HG03060 (cell line): ENCODE measurements around the gene KRT72.

Experiments used
- ATAC-seq: cut with Tn5 transposase; IDR thresholded peaks from one replicate; pipeline ENCODE4 v1.9.1; 2021; ENCODE audit warnings: low read depth, moderate number of reproducible peaks; ENCODE audit not compliant: unreplicated experiment

Gene KRT72

DNA sequence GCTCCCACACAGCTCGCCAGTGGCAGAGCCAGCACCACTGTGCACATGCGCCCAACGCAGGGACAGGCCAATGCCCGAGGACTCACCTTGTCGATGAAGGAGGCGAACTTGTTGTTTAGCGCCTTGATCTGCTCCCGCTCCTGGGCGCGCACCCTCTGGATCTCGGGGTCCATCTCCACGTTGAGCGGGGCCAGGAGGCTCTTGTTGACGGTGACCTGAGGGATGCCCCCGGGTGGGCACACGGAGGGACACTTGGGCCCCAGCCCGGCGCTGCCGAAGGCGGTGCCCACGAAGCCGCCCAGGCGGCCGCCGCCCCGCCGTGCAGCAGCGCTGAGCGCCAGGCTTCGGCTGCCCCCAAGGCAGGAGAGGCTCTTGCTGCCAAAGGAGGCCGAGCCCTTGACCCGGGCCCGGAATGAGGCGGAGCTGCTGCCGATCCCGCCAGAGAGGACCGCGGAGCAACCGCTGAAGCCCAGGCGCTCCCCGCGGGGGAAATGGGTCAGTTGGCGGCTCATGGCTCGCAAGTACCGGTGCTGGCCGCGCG lies at the start of gene KRT72:
Gene KRT72 (minus strand): TSS at position 523 of the 541 bp plus-strand sequence. CDS start 11 bp downstream, at position 512.
- ATAC-seq: no peak

DNA sequence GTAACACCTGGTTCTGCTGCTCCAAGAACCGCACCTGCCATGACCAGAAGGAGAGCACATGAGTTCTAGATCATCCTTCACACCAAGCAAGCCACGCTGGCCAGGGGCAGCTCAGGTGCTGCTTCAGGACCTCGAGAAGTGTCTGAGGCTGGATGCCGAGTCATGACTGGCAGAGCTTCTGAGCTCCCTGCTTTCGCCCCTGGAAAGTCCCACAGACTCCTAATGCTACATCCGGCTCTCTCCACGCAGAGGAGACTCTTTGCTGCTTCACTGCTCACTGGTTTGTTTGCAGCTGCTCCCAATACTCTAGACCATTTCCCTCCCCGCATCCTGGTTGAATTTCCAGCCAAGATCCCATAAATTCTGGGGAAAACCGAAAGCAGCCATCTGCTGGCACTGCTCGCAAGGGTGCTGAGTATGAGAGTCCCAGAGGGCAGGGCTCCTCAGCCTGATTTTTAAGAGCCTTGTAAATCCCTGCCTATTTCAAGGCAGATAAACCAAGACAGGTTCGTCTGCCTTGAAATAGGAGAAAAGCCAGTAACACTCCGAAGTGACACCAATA lies 49.3 kb upstream of the KRT72 start:
- ATAC-seq: no peak

DNA sequence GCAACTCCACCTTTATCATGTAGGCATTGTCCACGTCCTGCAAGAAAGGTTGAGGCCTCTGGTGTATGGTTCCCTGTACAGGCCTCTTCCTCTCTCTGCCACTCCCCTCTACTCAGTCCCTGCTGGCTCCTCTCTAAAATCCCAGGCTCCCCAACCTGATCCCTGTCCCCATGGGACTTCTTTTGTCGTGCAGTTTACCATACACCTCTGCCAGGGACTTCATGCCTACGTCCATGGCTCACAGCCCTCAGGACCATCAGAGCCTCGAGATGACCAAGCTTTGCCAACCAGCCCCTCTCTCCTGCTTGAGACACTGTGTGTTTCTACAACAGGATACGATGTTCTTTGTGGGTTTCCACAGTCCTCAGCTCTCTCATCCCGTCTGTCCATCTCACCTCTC lies 47.8 kb upstream of the KRT72 start:
- no peak for ATAC-seq

DNA sequence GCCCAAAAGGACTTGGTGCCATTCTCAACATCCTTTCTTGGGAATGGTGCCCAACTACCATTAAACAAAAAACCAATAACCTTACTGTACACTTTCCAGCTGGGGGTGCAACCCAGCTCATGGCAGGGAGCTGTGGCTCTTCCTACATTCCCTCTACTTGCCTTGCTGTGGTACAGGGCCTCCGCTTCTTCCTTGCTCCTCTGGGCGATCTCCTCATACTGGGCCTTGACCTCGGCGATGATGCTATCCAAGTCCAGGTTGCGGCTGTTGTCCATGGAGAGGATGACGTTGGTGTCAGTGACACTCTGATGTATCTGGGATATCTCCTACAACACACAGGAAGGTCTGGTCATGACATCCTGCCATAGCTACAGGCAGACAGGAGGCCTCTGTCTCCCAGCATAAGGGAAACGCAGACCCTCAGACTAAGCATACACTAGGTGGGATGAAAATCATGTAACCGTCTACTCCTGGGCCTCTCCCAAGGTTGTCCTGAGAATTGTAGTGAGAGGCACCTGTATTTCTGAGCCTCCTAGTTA lies 46.8 kb upstream of the KRT72 start:
- ATAC-seq: no peak

DNA sequence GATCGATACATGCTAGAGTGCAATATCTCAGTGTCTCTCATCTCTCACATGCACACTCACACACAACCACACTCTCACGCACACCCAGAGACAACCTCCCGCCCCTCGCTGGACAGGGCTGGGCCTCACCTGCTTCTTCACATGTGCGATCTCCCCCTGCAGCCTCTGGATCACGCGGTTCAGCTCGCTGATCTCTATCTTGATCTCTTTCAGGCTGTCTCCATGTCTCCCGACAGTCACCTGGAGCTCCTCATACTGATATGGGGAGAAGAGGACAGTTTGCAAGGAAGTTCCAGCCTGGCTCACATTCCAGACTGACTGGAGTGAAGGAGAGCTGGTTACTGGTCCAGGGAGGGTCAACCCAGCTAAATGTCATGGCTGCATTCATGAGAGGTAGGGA lies 46.3 kb upstream of the KRT72 start:
- ATAC-seq: no peak

DNA sequence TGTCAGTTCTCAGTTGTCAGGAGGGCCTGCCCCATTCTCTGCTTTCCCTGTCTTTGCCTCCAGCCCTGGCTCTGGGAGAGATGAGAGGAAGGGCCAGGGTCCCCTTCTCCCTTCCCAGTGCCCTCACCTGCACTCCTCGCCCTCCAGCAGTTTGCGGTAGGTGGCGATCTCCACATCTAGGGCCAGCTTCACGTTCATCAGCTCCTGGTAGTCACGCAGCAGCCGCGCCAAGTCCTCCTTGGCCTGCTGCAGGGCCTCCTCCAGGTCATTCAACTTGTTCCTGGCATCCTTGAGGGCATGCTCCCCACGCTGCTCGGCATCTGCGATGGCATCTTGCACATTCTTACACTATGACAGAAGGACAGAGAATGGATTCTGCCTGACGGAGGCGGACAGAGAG lies 45.4 kb upstream of the KRT72 start:
- ATAC-seq: no peak

DNA sequence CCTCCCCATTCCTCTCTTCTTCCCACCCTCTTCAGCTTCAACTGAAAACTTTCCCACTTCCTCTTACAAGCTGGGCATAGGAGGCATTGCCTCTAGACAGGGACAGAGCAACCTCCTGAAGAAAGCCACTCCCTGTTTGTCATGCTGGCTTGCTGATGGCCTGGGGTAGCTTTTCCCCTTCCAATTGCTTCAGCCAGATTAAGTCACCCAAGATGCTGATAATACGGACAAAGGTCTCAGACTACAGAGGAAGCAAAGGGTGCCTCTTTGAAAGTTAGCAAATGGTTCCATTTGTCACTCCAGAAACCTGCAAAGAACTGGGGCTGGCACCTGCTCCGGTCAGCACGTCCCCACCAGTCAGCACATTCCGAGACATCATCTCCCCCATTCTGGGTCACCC lies 44.7 kb upstream of the KRT72 start:
- no peak for ATAC-seq

DNA sequence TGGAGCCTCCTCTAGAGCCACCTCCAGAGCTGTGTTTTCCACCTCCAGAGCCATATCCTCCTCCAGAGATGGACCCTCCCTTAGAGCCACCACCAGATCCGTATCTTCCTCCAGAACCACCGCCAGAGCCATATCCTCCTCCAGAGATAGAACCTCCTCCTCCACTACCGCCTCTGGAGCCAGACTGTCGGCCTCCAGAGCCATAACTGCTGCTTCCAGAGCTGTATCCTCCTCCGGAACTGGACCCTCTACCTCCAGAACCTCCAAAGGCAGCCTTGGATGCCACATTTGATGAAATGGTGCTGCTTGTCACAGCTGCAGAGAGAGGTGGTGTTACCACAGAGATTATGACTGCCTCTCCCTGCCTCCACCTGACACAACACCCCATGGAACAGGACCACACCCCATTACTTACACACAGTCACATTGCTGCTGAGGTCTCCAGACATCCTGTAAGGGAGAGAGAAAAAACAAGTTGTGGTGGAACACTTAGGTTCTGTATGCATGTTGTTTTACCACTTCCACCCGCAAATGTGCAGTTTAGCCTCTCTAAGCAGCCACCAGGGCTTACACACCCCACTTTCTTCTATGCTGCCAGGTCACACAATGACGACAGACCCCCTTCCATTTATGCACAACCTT lies 44.0 kb upstream of the KRT72 start:
- ATAC-seq: no peak

DNA sequence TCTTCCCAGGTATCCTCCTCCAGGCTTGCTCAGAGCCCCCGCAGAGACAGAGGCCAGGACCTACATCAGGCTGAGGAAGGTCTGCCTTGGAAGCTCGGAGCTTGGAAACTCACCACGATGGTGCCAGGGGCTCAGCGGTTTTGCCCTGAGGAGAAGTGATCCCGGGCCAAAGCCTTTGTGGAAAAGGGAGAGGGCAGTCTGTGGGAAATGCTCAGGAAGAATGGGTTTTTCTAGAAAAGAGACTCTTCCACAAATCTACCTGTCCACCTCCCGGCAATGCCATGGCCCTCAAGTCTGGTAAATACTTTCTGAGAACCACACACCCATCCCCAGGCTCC lies 42.8 kb upstream of the KRT72 start:
- no peak for ATAC-seq

DNA sequence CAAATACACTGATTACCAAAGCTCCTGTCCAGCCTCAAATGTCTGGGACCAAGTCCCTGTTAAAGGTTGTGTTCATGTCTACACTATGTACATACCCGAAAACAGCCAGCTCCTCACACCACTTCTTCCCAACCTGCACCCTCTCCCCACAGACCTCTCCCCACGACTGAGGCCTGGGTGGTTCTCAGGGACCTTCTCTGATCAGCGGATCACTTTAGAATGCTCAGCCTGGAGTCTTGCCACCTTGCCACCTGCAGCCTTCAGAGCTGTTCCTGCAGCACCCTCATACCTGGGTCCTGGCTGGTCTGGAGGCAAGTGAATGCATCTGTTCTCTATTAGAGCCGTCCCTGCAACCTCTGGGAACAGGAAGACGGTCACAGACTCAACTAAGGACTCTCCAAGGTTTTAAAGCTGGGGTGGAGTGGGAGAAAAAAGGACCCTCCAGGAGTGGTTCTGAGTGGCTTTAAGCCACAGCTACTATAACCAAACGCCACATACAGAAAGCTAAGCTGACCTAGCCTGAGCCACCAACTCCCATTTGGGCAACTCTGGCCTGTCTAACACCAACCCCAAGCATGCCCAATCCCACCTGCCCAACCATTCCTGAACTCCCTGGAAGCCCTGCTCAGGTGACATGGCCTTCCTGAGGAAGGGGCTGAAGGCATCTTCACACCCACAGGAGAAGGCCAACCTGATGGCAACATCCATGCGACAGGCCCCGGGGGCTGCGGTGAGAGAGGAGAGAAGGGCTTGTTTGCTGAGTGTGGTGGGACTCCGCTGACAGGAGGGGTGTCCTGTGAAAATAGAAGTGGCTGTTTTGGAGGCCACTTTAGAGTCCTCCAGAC lies 42.2 kb upstream of the KRT72 start:
- no peak for ATAC-seq

DNA sequence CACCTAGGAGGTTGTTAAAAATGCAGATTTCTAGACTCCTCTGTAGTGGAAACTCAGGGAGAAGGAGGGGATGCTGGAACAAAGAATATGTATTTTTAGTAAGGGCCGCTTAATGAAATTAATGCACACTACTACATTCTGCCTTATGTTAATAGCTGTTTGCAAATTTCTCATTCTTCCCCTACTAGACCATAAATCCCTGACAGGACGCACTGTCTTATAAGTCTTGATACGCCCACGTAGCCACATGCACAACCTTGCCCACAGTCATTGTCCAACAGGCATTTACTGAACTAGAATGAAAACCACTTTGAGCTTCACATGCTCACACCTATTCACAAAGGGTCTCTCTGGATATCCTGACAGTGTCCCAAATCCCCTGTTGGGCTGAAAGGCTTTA lies 40.2 kb upstream of the KRT72 start:
- no peak for ATAC-seq

DNA sequence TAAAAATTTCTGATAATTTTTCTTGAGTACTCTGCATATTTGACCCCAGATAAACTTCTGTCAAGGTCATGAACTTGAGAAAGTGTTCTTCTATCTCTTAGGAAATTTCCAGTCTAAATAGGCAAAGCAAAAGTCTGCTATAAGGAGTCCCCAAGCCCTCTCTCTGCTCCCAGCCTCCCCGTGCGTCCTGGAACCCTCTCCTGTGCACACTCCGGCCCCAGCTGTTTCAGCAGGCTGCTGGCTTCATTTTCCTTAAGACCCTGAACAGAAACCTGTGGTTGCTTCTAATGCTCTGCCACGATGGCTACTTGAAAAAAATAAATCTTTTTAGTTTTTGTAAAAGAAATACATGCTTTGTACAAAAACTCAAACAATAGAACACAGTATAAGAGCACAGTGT lies 36.0 kb upstream of the KRT72 start:
- ATAC-seq: no peak

DNA sequence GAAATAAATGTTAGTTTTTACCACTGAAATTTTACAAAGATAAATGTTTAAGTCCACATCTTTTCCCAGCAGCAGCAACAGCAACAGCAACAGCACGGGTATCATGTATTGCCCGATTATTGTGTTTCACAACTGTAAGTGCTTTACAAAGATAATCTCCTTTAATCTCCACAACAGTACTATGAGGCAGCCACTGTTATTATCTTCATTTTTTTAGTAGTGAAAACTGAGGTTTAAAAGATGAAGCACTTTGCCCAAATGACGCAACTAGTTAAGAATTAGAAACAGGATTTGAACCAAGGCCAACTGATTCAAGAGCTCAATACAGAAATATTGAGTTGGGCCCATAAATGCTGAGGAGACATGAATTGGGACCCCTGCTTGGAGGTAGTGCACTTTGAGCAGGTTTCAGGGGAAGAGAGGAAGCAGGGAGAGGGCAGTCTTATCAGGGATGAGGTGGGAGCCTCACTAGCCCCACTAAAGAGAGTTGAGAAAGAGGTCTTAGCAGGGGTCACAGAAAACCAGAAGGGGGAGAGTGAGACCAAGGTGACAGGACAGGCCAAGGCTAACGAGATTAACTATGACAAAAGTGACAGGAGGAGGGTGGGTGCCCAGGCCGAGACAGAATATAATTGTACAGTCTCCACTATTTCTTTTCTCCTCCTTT lies 35.5 kb upstream of the KRT72 start:
- no peak for ATAC-seq

DNA sequence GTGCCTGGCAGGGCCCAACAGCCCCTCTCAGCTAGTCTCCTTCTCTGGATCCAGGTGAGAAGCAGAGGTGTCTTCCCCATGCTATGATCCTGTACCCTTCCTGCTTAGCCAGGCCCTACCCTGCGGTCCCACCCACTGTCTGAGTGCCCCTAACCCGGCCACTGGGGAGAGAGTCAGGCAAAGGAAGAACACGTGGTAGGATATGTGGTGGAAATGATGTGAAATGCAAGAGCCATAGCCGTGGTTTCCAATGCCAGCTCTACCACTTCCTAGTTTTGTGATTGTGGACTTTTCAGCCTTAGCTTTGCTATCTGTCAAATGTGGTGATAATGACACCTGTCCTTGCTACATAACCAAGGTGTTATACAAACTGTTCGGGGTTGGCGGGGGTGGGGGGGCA lies 34.9 kb upstream of the KRT72 start:
- ATAC-seq: no peak

DNA sequence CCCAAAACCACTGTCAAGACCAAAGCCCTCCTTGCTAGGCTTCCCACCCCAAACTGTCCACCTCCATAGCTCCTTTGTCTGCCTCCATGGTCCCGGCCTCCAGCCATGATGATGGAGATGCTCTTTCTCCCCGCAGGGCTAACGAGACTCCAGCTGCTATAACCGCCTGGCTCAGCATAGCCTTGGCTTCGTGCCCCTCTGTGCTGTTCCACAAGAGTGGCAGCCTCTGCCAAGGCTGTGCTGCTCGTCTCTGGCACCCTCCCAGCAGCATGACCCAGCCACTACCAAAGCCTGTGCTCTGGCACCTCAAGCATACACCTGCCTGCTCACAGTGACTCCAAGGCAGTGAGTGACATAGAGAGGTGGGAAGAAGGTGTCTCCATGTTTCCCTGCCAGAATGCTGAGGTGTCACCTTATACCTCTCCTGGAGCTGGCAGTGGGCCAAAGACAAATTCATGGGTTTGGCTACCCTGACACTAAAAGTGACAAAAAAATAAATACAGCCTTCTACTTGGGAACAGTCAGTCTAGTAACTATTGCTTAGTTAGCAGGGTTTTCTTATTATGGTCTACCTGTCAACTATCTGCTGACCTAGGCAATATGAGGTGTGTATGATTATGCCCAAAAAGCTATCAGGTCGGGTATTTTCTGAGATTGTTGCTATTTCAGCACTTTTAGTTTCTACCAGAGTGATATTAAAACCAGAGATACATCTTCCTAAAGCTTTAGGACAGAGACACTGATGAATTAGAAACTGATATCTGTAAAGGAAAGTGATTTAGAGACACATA lies 33.2 kb upstream of the KRT72 start:
- no peak for ATAC-seq

DNA sequence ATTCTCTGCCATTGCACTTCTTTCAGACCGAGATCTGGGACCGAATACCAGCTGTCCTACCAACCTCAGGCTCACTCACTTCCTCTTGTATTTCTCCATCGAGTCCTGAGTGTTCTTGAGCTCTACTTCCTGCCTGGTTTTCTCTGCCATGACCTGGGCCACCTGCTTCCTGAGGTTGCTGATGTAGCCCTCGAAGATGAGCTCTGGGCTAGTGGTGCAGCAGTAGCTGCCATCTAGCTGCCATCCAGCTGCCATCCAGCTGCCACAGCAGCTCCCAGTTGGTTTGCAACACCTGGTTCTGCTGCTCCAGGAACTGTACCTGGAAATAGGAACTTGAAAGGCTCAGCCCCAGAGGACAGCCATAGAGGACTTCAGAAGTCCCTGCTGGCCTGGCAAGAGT lies 32.1 kb upstream of the KRT72 start:
- ATAC-seq: no peak

DNA sequence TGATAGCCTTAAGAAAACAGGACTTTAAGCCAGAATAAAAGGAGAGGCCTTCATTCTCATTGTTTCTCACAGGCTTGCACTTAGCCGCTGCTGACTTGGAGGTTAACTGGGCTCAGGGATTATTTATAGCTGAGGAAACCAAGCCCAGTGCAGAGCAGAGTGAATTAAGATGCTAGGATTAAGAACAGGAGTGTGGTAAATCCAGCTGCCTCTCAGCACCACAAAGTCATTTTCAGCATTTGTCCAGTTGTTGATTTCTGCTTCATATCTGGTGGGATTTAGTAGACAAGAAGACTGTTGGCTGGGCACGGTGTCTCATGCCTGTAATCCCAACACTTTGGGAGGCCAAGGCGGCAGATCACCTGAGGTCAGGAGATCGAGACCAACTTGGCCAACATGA lies 31.4 kb upstream of the KRT72 start:
- ATAC-seq: no peak

DNA sequence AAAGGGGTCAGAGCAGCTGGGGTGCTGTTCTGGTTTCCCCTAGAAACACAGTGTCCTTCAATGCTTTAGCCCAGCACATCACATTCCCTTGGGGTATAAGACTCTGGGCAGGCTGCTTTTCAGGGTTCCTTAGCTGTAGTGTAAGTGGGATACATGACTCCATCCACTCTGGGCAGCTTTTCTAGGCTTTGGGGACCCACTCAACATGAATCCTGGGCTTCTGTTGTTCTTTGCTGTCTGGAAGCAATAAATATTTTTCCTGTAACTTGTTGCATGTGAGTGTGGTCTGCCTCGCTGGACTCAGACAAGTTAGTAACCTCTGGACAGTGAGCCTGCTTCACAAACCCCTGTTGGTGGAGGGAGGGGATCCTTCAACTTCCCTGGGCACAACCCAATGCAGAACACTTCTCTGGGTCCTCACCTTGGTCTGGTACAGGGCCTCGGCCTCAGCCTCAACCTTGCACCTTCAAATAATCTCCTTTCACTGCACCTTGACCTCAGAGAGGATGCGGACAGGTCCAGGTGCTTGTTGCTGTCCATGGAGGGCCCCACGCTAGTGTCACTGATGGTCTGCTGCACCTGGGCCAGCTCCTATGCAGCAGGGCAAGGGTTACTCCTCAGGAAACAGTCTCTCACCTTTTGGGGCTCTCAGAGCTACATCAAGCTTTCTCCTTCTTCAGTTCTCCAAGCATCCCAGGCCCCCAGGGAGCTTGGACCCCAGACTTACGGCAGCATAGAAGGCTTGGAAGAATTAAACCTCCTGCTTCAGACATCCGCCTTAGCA lies 30.6 kb upstream of the KRT72 start:
- ATAC-seq: no peak

DNA sequence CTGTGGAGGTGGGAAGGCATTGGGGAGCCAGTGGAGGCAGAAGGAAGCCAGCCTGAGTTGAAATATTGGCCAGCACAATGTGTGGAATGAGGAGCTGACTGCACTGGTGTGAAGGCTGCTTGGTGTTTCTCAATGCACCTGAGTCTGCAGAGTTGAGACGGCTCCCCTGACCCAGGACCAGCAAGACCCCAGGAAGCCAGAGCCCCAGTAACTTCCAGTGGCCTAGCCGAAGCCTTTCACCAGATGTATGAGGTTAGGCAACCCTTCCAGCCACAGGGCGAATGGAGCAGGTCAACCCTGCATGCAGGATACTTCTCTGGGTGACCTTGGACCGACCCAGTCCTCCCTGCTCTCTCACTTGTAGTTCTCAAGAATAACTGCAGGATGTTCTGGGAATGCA lies 30.0 kb upstream of the KRT72 start:
- ATAC-seq: no peak
